Caco-2 (cell line): ENCODE results near the gene TTLL11. TPM values are rescaled to one million over a fixed set of nuclear protein-coding genes. Genes with fewer than 3 reads are reported as not detected.

Experiments used
- BruUV-seq: library from RNA; stranded (reverse); fragments of 400-500 nt; replicated peaks from 2 replicates; lab custom pipeline; 2021; lab: Mats Ljungman, UMichigan
- CTCF ChIA-PET: fragments of 300-600 bp; sonication (Branson Sonifier 250); formaldehyde crosslinking; loops from one replicate; lab custom pipeline; 2022; ENCODE audit warnings: antibody characterized with exemption; lab: Charles Lee
- POLR2A ChIA-PET: fragments of 300-600 bp; sonication (Branson Sonifier 250); formaldehyde crosslinking; loops from one replicate; lab custom pipeline; 2022; ENCODE audit warnings: antibody characterized with exemption; lab: Charles Lee
- DNase-seq, 2 experiments: peaks; one replicate each; pipeline versions ENCODE4 v3.0.0 to v3.0.0-alpha.2; 2020 to 2022
- H3K27me3 ChIP-seq: replicated peaks from 2 replicates; pipeline ENCODE4 v1.6.0; 2011; ENCODE audit warnings: low read length; ENCODE audit not compliant: control insufficient read depth, insufficient read depth
- H3K36me3 ChIP-seq: 2 replicates; pipeline ENCODE4 v1.5.1; 2011; ENCODE audit warnings: low read length; ENCODE audit not compliant: control insufficient read depth, insufficient read depth
- H3K4me1 ChIP-seq: fragments of 250-450 bp; sonication (Bioruptor Pico); 2 replicates; pipeline ENCODE4 v1.5.1; 2020; ENCODE audit warnings: mild to moderate bottlenecking
- H3K4me3 ChIP-seq: 2 replicates; pipeline ENCODE4 v1.5.1; 2011; ENCODE audit warnings: low read depth, mild to moderate bottlenecking, control low read depth, low read length
- H3K9me3 ChIP-seq: fragments of 250-450 bp; sonication (Bioruptor Pico); 2 replicates; pipeline ENCODE4 v1.5.1; 2020; ENCODE audit warnings: mild to moderate bottlenecking, moderate library complexity
- H3K27ac Mint-ChIP-seq: one replicate; pipeline ENCODE4 v1.8.0; 2022; ENCODE audit warnings: mixed read lengths; ENCODE audit not compliant: unreplicated experiment
- H3K27me3 Mint-ChIP-seq: one replicate; pipeline ENCODE4 v1.8.0; 2022; ENCODE audit warnings: mixed read lengths; ENCODE audit not compliant: insufficient read depth, unreplicated experiment
- H3K36me3 Mint-ChIP-seq: one replicate; pipeline ENCODE4 v1.8.0; 2022; ENCODE audit warnings: mild to moderate bottlenecking, mixed read lengths; ENCODE audit not compliant: insufficient read depth, unreplicated experiment
- H3K4me1 Mint-ChIP-seq: one replicate; pipeline ENCODE4 v1.8.0; 2022; ENCODE audit warnings: low read depth, mixed read lengths; ENCODE audit not compliant: unreplicated experiment
- H3K4me3 Mint-ChIP-seq: one replicate; pipeline ENCODE4 v1.8.0; 2022; ENCODE audit warnings: mild to moderate bottlenecking, moderate library complexity, mixed read lengths; ENCODE audit not compliant: unreplicated experiment
- H3K9me3 Mint-ChIP-seq: one replicate; pipeline ENCODE4 v1.8.0; 2022; ENCODE audit warnings: mixed read lengths; ENCODE audit not compliant: unreplicated experiment
- intact Hi-C: fragments of 100-400 bp; cut with micrococcal nuclease; formaldehyde crosslinking; loops from one replicate; pipeline ENCODE4 v1.10.0; 2022; ENCODE audit not compliant: unreplicated experiment
- total RNA-seq: library from RNA; stranded (reverse); gene quantifications from 2 replicates; pipeline ENCODE4 v1.2.3, GENCODE V29; 2022
- TF ChIP-seq, protein P1 (sequence below), 2 experiments: fragments of 200-600 bp in 1 of 2; IDR thresholded peaks; 1 replicate in 1 of 2; 2 replicates in 1 of 2; pipeline versions ENCODE4 v1.5.1 to v1.8.0; 2011 to 2022; ENCODE audit warnings: antibody characterized with exemption in 1 of 2, control low read depth in 1 of 2, inconsistent platforms in 1 of 2, low read depth in 1 of 2, low read length in 1 of 2, mild to moderate bottlenecking in 1 of 2, moderate library complexity in 1 of 2; ENCODE audit not compliant: insufficient read depth in 1 of 2, severe bottlenecking in 1 of 2, unreplicated experiment in 1 of 2

Gene TTLL11
- total RNA-seq, 1 experiment from 2014 or later, result 4.4 TPM

DNA sequence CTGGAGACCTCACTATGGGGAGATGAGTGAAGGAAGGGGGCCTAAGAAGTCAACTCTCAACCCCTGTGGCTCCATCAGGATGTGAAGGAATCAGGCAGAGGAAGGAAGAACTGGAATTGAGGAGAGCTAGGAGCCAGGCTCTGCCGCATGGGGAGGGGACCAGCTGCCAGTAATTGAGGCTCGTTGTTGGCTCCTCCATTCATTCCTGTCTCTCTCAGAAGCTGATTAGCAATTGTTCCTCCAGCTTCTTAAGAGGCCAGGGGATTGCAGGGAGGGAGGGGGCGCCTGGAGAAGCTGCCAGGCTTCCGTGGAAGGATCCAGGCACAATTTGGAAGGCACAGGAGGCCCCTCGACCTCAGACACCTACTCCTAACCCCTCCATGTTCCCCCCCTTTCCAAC is 20.5 kb upstream of the TTLL11 start:
- no peak overlapping the region for H3K4me3 ChIP-seq
- H3K36me3 ChIP-seq, result no peaks in the 10 kb centered on the region
- peaks cover 3% of the 10 kb centered on the region for H3K27me3 Mint-ChIP-seq
- H3K4me3 Mint-ChIP-seq, result no peak overlapping the region
- H3K36me3 Mint-ChIP-seq, result no peaks in the 10 kb centered on the region
- no TSS peak for BruUV-seq
- no peaks in the 10 kb centered on the region for H3K9me3 Mint-ChIP-seq
- no peak for DNase-seq
- intact Hi-C loops, result no loop called here
- no peaks in the 10 kb centered on the region for H3K4me1 ChIP-seq
- POLR2A ChIA-PET, result no interaction called here
- H3K27ac Mint-ChIP-seq, result no peak overlapping the region
- no peaks in the 10 kb centered on the region for H3K9me3 ChIP-seq
- no peaks in the 10 kb centered on the region for H3K4me1 Mint-ChIP-seq
- CTCF ChIA-PET, result no interaction called here
- TF ChIP-seq, protein P1, sequence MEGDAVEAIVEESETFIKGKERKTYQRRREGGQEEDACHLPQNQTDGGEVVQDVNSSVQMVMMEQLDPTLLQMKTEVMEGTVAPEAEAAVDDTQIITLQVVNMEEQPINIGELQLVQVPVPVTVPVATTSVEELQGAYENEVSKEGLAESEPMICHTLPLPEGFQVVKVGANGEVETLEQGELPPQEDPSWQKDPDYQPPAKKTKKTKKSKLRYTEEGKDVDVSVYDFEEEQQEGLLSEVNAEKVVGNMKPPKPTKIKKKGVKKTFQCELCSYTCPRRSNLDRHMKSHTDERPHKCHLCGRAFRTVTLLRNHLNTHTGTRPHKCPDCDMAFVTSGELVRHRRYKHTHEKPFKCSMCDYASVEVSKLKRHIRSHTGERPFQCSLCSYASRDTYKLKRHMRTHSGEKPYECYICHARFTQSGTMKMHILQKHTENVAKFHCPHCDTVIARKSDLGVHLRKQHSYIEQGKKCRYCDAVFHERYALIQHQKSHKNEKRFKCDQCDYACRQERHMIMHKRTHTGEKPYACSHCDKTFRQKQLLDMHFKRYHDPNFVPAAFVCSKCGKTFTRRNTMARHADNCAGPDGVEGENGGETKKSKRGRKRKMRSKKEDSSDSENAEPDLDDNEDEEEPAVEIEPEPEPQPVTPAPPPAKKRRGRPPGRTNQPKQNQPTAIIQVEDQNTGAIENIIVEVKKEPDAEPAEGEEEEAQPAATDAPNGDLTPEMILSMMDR (IDR thresholded peaks at IDR 0.05; ENCODE audit: insufficient read depth in 1 of 2, low read depth in 1 of 2, low read length in 1 of 2, severe bottlenecking in 1 of 2, unreplicated experiment in 1 of 2), result no peak
- no peaks in the 10 kb centered on the region for H3K27me3 ChIP-seq

DNA sequence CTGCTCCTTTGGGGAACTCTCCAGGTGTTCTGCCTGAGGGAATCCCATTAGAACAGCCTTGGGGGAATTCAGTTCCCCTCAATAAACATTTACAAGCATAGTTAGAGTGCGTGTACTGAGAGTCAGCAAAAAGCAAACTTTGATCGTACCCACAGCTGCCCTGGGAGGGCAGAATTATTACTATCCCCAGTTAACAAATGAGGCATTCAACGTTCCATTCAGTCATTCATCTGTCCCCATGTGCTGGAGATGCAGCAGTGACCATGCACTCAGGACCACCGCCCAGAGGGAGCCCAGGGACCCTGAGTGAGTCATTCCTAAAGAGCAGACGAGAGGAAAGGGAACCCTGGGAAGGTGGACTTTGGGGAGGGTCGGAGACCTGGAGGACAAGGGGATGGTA is 19.1 kb upstream of the TTLL11 start:
- TF ChIP-seq, protein P1 (IDR thresholded peaks at IDR 0.05; ENCODE audit: insufficient read depth in 1 of 2, low read depth in 1 of 2, low read length in 1 of 2, severe bottlenecking in 1 of 2, unreplicated experiment in 1 of 2), result no peak
- peaks cover 3% of the 10 kb centered on the region for H3K27me3 Mint-ChIP-seq
- Histone ChIP-seq H3K36me3 (no peaks in the 10 kb centered on the region), H3K4me3 (no peak overlapping the region), H3K4me1 (no peaks in the 10 kb centered on the region), H3K9me3 (no peaks in the 10 kb centered on the region), H3K27me3 (no peaks in the 10 kb centered on the region)
- CTCF ChIA-PET, result no interaction called here
- POLR2A ChIA-PET, result no interaction called here
- no peak overlapping the region for H3K27ac Mint-ChIP-seq
- no peaks in the 10 kb centered on the region for H3K36me3 Mint-ChIP-seq
- no peak overlapping the region for H3K4me3 Mint-ChIP-seq
- H3K9me3 Mint-ChIP-seq, result no peaks in the 10 kb centered on the region
- intact Hi-C loops, result no loop called here
- BruUV-seq, result no TSS peak
- H3K4me1 Mint-ChIP-seq, result no peaks in the 10 kb centered on the region
- DNase-seq, result no peak

- no peaks in the 10 kb centered on the region for H3K27me3 ChIP-seq
- TF ChIP-seq, protein P1 (IDR thresholded peaks at IDR 0.05; ENCODE audit: insufficient read depth in 1 of 2, low read depth in 1 of 2, low read length in 1 of 2, severe bottlenecking in 1 of 2, unreplicated experiment in 1 of 2), result no peak
- Mint-ChIP-seq H3K4me1 (no peaks in the 10 kb centered on the region), H3K4me3 (no peak overlapping the region), H3K36me3 (no peaks in the 10 kb centered on the region), H3K9me3 (no peaks in the 10 kb centered on the region), H3K27me3 (peaks cover 3% of the 10 kb centered on the region), H3K27ac (no peak overlapping the region)
- DNase-seq, result no peak
- CTCF ChIA-PET, result no interaction called here
- intact Hi-C loops, result no loop called here
- H3K4me1 ChIP-seq, result no peaks in the 10 kb centered on the region
- BruUV-seq, result no TSS peak
- no peak overlapping the region for H3K4me3 ChIP-seq
- POLR2A ChIA-PET, result no interaction called here
- no peaks in the 10 kb centered on the region for H3K9me3 ChIP-seq
- H3K36me3 ChIP-seq, result no peaks in the 10 kb centered on the region
Measured at GRCh38 chr9:122111413-122112085, 18.4 kb upstream of the TTLL11 start.
